HepG2 (cell line): ENCODE results near the gene SERTAD1. TPM values are rescaled to one million over a fixed set of nuclear protein-coding genes. Genes with fewer than 3 reads are reported as not detected.

Experiments used
- BCLAF1 ChIP-seq: fragments of 450-650 bp; IDR thresholded peaks from 2 replicates; pipeline ENCODE4 v1.6.1; 2017; ENCODE audit warnings: mild to moderate bottlenecking
- KLF12 ChIP-seq: sonication (generic); formaldehyde crosslinking; IDR thresholded peaks from 2 replicates; pipeline ENCODE4 v1.4.0; 2020; ENCODE audit warnings: missing genetic modification reagents, borderline replicate concordance
- NFYC ChIP-seq: IDR thresholded peaks from 2 replicates; pipeline ENCODE4 v1.6.1; 2016; ENCODE audit warnings: missing genetic modification reagents, missing compliant biosample characterization
- SIN3B ChIP-seq: fragments of 150-350 bp; IDR thresholded peaks from 2 replicates; pipeline ENCODE4 v1.6.1; 2014; ENCODE audit warnings: low read length
- TBX2 ChIP-seq: sonication (generic); formaldehyde crosslinking; IDR thresholded peaks from 2 replicates; pipeline ENCODE4 v1.5.0; 2020; ENCODE audit warnings: missing genetic modification reagents, mild to moderate bottlenecking, borderline replicate concordance
- TGIF2 ChIP-seq: IDR thresholded peaks from 2 replicates; pipeline ENCODE4 v1.6.1; 2016; ENCODE audit warnings: control low read depth, missing compliant biosample characterization
- ZNF143 ChIP-seq: sonication (generic); formaldehyde crosslinking; IDR thresholded peaks from 2 replicates; pipeline ENCODE4 v1.4.0; 2020; ENCODE audit warnings: missing genetic modification reagents
- ZNF232 ChIP-seq: sonication (generic); formaldehyde crosslinking; IDR thresholded peaks from 2 replicates; pipeline ENCODE4 v1.4.0; 2020; ENCODE audit warnings: missing genetic modification reagents, borderline replicate concordance
- ZNF263 ChIP-seq: sonication (generic); formaldehyde crosslinking; IDR thresholded peaks from 2 replicates; pipeline ENCODE4 v1.4.0; 2020; ENCODE audit warnings: missing genetic modification reagents
- ZNF329 ChIP-seq: sonication (generic); formaldehyde crosslinking; IDR thresholded peaks from 2 replicates; pipeline ENCODE4 v1.9.0; 2021; ENCODE audit warnings: low read depth, mild to moderate bottlenecking, missing genetic modification reagents
- ZNF350 ChIP-seq: sonication (generic); formaldehyde crosslinking; IDR thresholded peaks from 2 replicates; pipeline ENCODE4 v1.4.0; 2020; ENCODE audit warnings: mild to moderate bottlenecking, low read depth, missing genetic modification reagents, borderline replicate concordance
- ZNF597 ChIP-seq: sonication (generic); formaldehyde crosslinking; IDR thresholded peaks from 2 replicates; pipeline ENCODE4 v1.5.0; 2020; ENCODE audit warnings: missing genetic modification reagents
- ZNF724P ChIP-seq: sonication (generic); formaldehyde crosslinking; IDR thresholded peaks from 2 replicates; pipeline ENCODE4 v1.8.0; 2022; ENCODE audit warnings: missing genetic modification reagents, borderline replicate concordance
- ZNF766 ChIP-seq: sonication (generic); formaldehyde crosslinking; IDR thresholded peaks from 2 replicates; pipeline ENCODE4 v1.5.0; 2020; ENCODE audit warnings: missing genetic modification reagents, borderline replicate concordance
- ZSCAN30 ChIP-seq: sonication (generic); formaldehyde crosslinking; IDR thresholded peaks from 2 replicates; pipeline ENCODE4 v1.5.0; 2020; ENCODE audit warnings: mild to moderate bottlenecking, missing genetic modification reagents
- ZSCAN5A ChIP-seq: sonication (generic); formaldehyde crosslinking; IDR thresholded peaks from 2 replicates; pipeline ENCODE4 v1.8.0; 2022; ENCODE audit warnings: mild to moderate bottlenecking, missing genetic modification reagents, borderline replicate concordance
- polyA plus RNA-seq, 8 experiments: library from polyadenylated mRNA; depleted of rRNA in 3 of 8; stranded (reverse) in 7 of 8; unstranded in 1 of 8; fragments of >200 nt; fragmentation: Illumina TruSeq in 4 of 8; extraction: Trizol in 4 of 8; gene quantifications; 2 replicates each; pipeline versions ENCODE4 v1.2.1 to v1.2.3, GENCODE V29; 2011 to 2016; ENCODE audit warnings: low read depth in 4 of 8, missing spikeins in 1 of 8, mixed read lengths in 1 of 8; ENCODE audit not compliant: insufficient read depth in 1 of 8
- total RNA-seq, 5 experiments: library from RNA; depleted of rRNA; stranded (reverse); fragments of >200 nt; fragmentation: Illumina TruSeq; extraction: Trizol; gene quantifications; 2 replicates each; pipeline ENCODE4 v1.2.3, GENCODE V29; 2016; ENCODE audit warnings: low read depth in 1 of 5
- TF ChIP-seq, protein P1 (sequence below): IDR thresholded peaks from 2 replicates; pipeline ENCODE4 v1.6.1; 2018; ENCODE audit warnings: missing genetic modification reagents
- TF ChIP-seq, protein P2 (sequence below): sonication (generic); formaldehyde crosslinking; IDR thresholded peaks from 2 replicates; pipeline ENCODE4 v1.5.0; 2020; ENCODE audit warnings: mild to moderate bottlenecking, missing genetic modification reagents

SERTAD1 gene
- total and polyA plus RNA-seq, 2 of the 13 experiments (the other 11 are each of a cell fraction or from before 2014, with no cell fraction given) = 4.3 to 4.5 TPM

GRCh38 chr19:40420766-40421765 is 4.7 kb downstream of the SERTAD1 start (continued):
- TF ChIP-seq ZNF263 (CRISPR knock-in tag) (no peak; the same call in 1 of the 2 replicates), ZSCAN5A (CRISPR knock-in tag) (peak; percentile 57; the same call in 1 of the 2 replicates), ZNF329 (CRISPR knock-in tag) (peak; percentile 61), ZNF350 (CRISPR knock-in tag) (peak; percentile 83), ZNF232 (CRISPR knock-in tag) (0 out of 2 replicates have a peak, but pooled peaks have one; percentile 54), TGIF2 (CRISPR knock-in tag) (peak; percentile 75; the same call in 1 of the 2 replicates), ZNF597 (CRISPR knock-in tag) (no peak), ZNF724P (CRISPR knock-in tag) (peak; percentile 40; the same call in 1 of the 2 replicates), KLF12 (peak; percentile 55; the same call in 1 of the 2 replicates), TBX2 (CRISPR knock-in tag) (peak; percentile 95), ZNF766 (CRISPR knock-in tag) (peak; percentile 51; the same call in 1 of the 2 replicates), ZSCAN30 (no peak), BCLAF1 (no peak), SIN3B (no peak), ZNF143 (CRISPR knock-in tag) (peak; percentile 43; the same call in 1 of the 2 replicates), NFYC (CRISPR knock-in tag) (no peak)
- TF ChIP-seq, protein P1, sequence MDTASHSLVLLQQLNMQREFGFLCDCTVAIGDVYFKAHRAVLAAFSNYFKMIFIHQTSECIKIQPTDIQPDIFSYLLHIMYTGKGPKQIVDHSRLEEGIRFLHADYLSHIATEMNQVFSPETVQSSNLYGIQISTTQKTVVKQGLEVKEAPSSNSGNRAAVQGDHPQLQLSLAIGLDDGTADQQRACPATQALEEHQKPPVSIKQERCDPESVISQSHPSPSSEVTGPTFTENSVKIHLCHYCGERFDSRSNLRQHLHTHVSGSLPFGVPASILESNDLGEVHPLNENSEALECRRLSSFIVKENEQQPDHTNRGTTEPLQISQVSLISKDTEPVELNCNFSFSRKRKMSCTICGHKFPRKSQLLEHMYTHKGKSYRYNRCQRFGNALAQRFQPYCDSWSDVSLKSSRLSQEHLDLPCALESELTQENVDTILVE (CRISPR knock-in tag) = peak; percentile 28; the same call in 1 of the 2 replicates
- TF ChIP-seq, protein P2, sequence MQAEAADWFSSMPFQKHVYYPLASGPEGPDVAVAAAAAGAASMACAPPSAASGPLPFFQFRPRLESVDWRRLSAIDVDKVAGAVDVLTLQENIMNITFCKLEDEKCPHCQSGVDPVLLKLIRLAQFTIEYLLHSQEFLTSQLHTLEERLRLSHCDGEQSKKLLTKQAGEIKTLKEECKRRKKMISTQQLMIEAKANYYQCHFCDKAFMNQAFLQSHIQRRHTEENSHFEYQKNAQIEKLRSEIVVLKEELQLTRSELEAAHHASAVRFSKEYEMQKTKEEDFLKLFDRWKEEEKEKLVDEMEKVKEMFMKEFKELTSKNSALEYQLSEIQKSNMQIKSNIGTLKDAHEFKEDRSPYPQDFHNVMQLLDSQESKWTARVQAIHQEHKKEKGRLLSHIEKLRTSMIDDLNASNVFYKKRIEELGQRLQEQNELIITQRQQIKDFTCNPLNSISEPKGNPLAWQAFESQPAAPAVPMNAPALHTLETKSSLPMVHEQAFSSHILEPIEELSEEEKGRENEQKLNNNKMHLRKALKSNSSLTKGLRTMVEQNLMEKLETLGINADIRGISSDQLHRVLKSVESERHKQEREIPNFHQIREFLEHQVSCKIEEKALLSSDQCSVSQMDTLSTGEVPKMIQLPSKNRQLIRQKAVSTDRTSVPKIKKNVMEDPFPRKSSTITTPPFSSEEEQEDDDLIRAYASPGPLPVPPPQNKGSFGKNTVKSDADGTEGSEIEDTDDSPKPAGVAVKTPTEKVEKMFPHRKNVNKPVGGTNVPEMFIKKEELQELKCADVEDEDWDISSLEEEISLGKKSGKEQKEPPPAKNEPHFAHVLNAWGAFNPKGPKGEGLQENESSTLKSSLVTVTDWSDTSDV (CRISPR knock-in tag) = peak; percentile 75; the same call in 1 of the 2 replicates
